Nephron progenitor cell (in vitro differentiated cells): ENCODE results near the gene KIAA1328.
"Not testable (repeated sequence)": the region's sequence is repeated elsewhere in the genome, so short reads cannot be mapped to it uniquely, and the experiment has no call there.

Experiments used
- DNase-seq: peaks from one replicate; pipeline ENCODE4 v3.0.0; 2021
- H3K27ac Mint-ChIP-seq: 2 replicates; pipeline ENCODE4 v1.8.0; 2021; ENCODE audit warnings: mild to moderate bottlenecking, moderate library complexity, mixed read lengths
- H3K27me3 Mint-ChIP-seq: 2 replicates; pipeline ENCODE4 v1.8.0; 2021; ENCODE audit warnings: mild to moderate bottlenecking, low read depth, mixed read lengths; ENCODE audit not compliant: poor library complexity
- H3K36me3 Mint-ChIP-seq: 2 replicates; pipeline ENCODE4 v1.8.0; 2021; ENCODE audit warnings: low read depth, mixed read lengths
- H3K4me1 Mint-ChIP-seq: 2 replicates; pipeline ENCODE4 v1.8.0; 2021; ENCODE audit warnings: mixed read lengths
- H3K4me3 Mint-ChIP-seq: 2 replicates; pipeline ENCODE4 v1.8.0; 2021; ENCODE audit warnings: mild to moderate bottlenecking, moderate library complexity, mixed read lengths
- H3K9me3 Mint-ChIP-seq: 2 replicates; pipeline ENCODE4 v1.8.0; 2021; ENCODE audit warnings: mild to moderate bottlenecking, moderate library complexity, mixed read lengths
- CTCF ChIP-seq: fragments of 200-600 bp; sonication (generic); IDR thresholded peaks from 2 replicates; pipeline ENCODE4 v1.5.0; 2021; ENCODE audit warnings: antibody characterized with exemption

Gene KIAA1328

GRCh38 chr18:36901277-36901701 is 72.4 kb downstream of the KIAA1328 start:
- Mint-ChIP-seq H3K27me3 (no peaks in the 10 kb centered on the region), H3K27ac (no peak overlapping the region)

GRCh38 chr18:36903215-36903928 is 74.4 kb downstream of the KIAA1328 start:
- Mint-ChIP-seq H3K4me3 (no peak overlapping the region), H3K9me3 (peaks cover 5% of the 10 kb centered on the region), H3K27me3 (no peaks in the 10 kb centered on the region), H3K27ac (no peak overlapping the region), H3K4me1 (no peaks in the 10 kb centered on the region), H3K36me3 (peaks cover 18% of the 10 kb centered on the region)
- TF ChIP-seq CTCF: no peak
- no peak for DNase-seq

More at GRCh38 chr18:36901277-36901701, 72.4 kb downstream of the KIAA1328 start:
- TF ChIP-seq CTCF: no peak
- Mint-ChIP-seq H3K4me1 (no peaks in the 10 kb centered on the region), H3K9me3 (peaks cover 5% of the 10 kb centered on the region), H3K4me3 (no peak overlapping the region), H3K36me3 (peaks cover 18% of the 10 kb centered on the region)
- no peak for DNase-seq

- DNase-seq: no peak
- H3K36me3 Mint-ChIP-seq: peaks cover 10% of the 10 kb centered on the region
- H3K4me3 Mint-ChIP-seq: no peak overlapping the region
- TF ChIP-seq CTCF: no peak
- no peaks in the 10 kb centered on the region for H3K4me1 Mint-ChIP-seq
- peaks cover 8% of the 10 kb centered on the region for H3K9me3 Mint-ChIP-seq
- no peaks in the 10 kb centered on the region for H3K27me3 Mint-ChIP-seq
- H3K27ac Mint-ChIP-seq: no peak overlapping the region
Observed at GRCh38 chr18:36905571-36905970, 76.6 kb downstream of the KIAA1328 start.

DNA sequence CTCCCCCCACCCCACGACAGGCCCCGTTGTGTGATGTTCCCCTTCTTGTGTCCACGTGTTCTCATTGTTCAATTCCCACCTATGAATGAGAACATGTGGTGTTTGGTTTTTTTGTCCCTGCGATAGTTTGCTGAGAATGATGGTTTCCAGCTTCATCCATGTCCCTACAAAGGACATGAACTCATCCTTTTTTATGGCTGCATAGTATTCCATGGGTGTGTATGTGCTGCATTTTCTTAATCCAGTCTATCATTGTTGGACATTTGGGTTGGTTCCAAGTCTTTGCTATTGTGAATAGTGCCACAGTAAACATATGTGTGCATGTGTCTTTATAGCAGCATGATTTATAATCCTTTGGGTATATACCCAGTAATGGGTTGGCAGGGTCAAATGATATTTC is 80.4 kb downstream of the KIAA1328 start:
- not testable (repeated sequence) for H3K36me3 Mint-ChIP-seq, H3K9me3 Mint-ChIP-seq, H3K27ac Mint-ChIP-seq

DNA sequence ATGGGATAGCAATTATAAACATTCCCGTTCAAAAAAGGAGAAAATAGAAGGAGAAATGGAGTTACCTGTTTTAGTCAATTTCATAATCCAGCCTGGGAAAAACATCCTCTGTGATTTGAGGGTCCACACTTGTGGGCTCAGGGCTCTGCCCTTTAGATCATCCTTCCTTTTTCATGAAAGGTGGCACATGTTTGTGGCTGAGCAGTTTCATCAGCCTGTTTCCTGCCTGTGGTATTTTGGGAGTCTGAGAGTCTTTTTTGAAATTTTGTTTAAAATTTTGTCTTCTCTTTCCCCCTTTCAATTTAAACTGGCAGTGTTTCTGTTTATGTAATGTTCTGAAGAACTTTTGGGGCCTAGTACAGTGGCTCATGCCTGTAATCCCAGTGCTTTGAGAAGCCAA is 84.0 kb downstream of the KIAA1328 start:
- H3K4me1 Mint-ChIP-seq: no peaks in the 10 kb centered on the region
- H3K27ac Mint-ChIP-seq: no peak overlapping the region
- no peaks in the 10 kb centered on the region for H3K27me3 Mint-ChIP-seq
- no peak for TF ChIP-seq CTCF
- H3K36me3 Mint-ChIP-seq: no peaks in the 10 kb centered on the region
- no peak overlapping the region for H3K4me3 Mint-ChIP-seq
- peaks cover 8% of the 10 kb centered on the region for H3K9me3 Mint-ChIP-seq
- DNase-seq: no peak

More for the DNA sequence above, 80.4 kb downstream of the KIAA1328 start:
- H3K4me3 Mint-ChIP-seq, H3K4me1 Mint-ChIP-seq, H3K27me3 Mint-ChIP-seq, DNase-seq: not testable (repeated sequence)

- Mint-ChIP-seq H3K4me3 (no peak overlapping the region), H3K27ac (no peak overlapping the region)
Observed at GRCh38 chr18:36917907-36918306, 89.0 kb downstream of the KIAA1328 start.

More at GRCh38 chr18:36917907-36918306, 89.0 kb downstream of the KIAA1328 start:
- H3K4me1 Mint-ChIP-seq: no peaks in the 10 kb centered on the region
- DNase-seq: no peak
- peaks cover 17% of the 10 kb centered on the region for H3K9me3 Mint-ChIP-seq
- peaks cover 21% of the 10 kb centered on the region for H3K36me3 Mint-ChIP-seq
- H3K27me3 Mint-ChIP-seq: no peaks in the 10 kb centered on the region
- no peak for TF ChIP-seq CTCF
